BLaER1 treated with 17β-estradiol and CSF1 and Interleukin-3, amounts not matched to agents 10 nM and 100 nM (cell line): ENCODE measurements around the gene GRAMD1B.

Source experiments
- H3K27ac ChIP-seq, 11 experiments: shearing (Covaris generic); formaldehyde crosslinking; 2 replicates each; pipeline ENCODE4 v1.8.1; 2022
- H3K27me3 ChIP-seq, 11 experiments: shearing (Covaris generic); formaldehyde crosslinking; 2 replicates each; pipeline ENCODE4 v1.8.1; 2022
- H3K36me3 ChIP-seq, 11 experiments: shearing (Covaris generic); formaldehyde crosslinking; 2 replicates each; pipeline ENCODE4 v1.8.1; 2022
- H3K4me1 ChIP-seq, 10 experiments: shearing (Covaris generic); formaldehyde crosslinking; 2 replicates each; pipeline ENCODE4 v1.8.1; 2022
- H3K4me2 ChIP-seq, 11 experiments: shearing (Covaris generic); formaldehyde crosslinking; 2 replicates each; pipeline ENCODE4 v1.8.1; 2022
- H3K4me3 ChIP-seq, 10 experiments: shearing (Covaris generic); formaldehyde crosslinking; 2 replicates each; pipeline ENCODE4 v1.8.1; 2022
- H3K9ac ChIP-seq, 11 experiments: shearing (Covaris generic); formaldehyde crosslinking; 2 replicates each; pipeline ENCODE4 v1.8.1; 2022
- H3K9me3 ChIP-seq, 11 experiments: shearing (Covaris generic); formaldehyde crosslinking; replicated peaks in 1 of 11; 2 replicates each; pipeline ENCODE4 v1.8.1; 2022
- H4K20me1 ChIP-seq, 11 experiments: shearing (Covaris generic); formaldehyde crosslinking; 2 replicates each; pipeline ENCODE4 v1.8.1; 2022
- Cebpa-rat ChIP-seq, 11 experiments: shearing (Covaris generic); IDR thresholded peaks; 2 replicates each; pipeline ENCODE4 v1.8.1; 2022

Gene GRAMD1B

GRCh38 chr11:123594188-123594901 lies 164.3 kb downstream of the GRAMD1B start:
- H4K20me1 ChIP-seq, result peaks cover 0 to 4% (median 0%) of the 10 kb centered on the region in 11 experiments; a peak in 1 of 22 replicates
- H3K27me3 ChIP-seq, result no peaks in the 10 kb centered on the region
- H3K27ac ChIP-seq, result no peak overlapping the region
- no peaks in the 10 kb centered on the region for H3K9me3 ChIP-seq
- peaks cover 0 to 71% (median 39%) of the 10 kb centered on the region in 11 experiments; a peak in 13 of 22 replicates for H3K36me3 ChIP-seq
- H3K4me1 ChIP-seq, result peaks cover 5 to 21% (median 11%) of the 10 kb centered on the region in 10 experiments; a peak in 19 of 20 replicates
- no peak overlapping the region for H3K9ac ChIP-seq
- H3K4me2 ChIP-seq, result no peak overlapping the region
- TF ChIP-seq Cebpa-rat (IDR thresholded peaks at IDR 0.05), result no peak
- no peak overlapping the region for H3K4me3 ChIP-seq

- no peak overlapping the region for H3K9ac ChIP-seq
- no peaks in the 10 kb centered on the region for H3K27me3 ChIP-seq
- H3K9me3 ChIP-seq, result no peaks in the 10 kb centered on the region
- peaks cover 0 to 73% (median 40%) of the 10 kb centered on the region in 11 experiments; a peak in 13 of 22 replicates for H3K36me3 ChIP-seq
- no peak for TF ChIP-seq Cebpa-rat (IDR thresholded peaks at IDR 0.05)
- H3K27ac ChIP-seq, result no peak overlapping the region
- H3K4me3 ChIP-seq, result no peak overlapping the region
- H3K4me1 ChIP-seq, result peaks cover 5 to 15% (median 9%) of the 10 kb centered on the region in 10 experiments; a peak in 19 of 20 replicates
- no peak overlapping the region for H3K4me2 ChIP-seq
- H4K20me1 ChIP-seq, result peaks cover 0 to 4% (median 0%) of the 10 kb centered on the region in 11 experiments; a peak in 1 of 22 replicates
Measured at GRCh38 chr11:123594921-123595320, 164.9 kb downstream of the GRAMD1B start.

GRCh38 chr11:123597859-123598258 lies 167.8 kb downstream of the GRAMD1B start:
- no peaks in the 10 kb centered on the region for H4K20me1 ChIP-seq
- no peaks in the 10 kb centered on the region; a peak in 1 of 20 replicates for H3K4me1 ChIP-seq
- no peak overlapping the region for H3K4me3 ChIP-seq
- no peak overlapping the region for H3K27ac ChIP-seq
- H3K36me3 ChIP-seq, result peaks cover 3 to 83% (median 67%) of the 10 kb centered on the region in 11 experiments; a peak in 16 of 22 replicates
- no peak overlapping the region for H3K4me2 ChIP-seq
- H3K27me3 ChIP-seq, result no peaks in the 10 kb centered on the region
- no peak overlapping the region for H3K9ac ChIP-seq
- TF ChIP-seq Cebpa-rat (IDR thresholded peaks at IDR 0.05), result no peak
- no peaks in the 10 kb centered on the region for H3K9me3 ChIP-seq

GRCh38 chr11:123601136-123601535 lies 171.1 kb downstream of the GRAMD1B start:
- peaks cover 11 to 92% (median 72%) of the 10 kb centered on the region in 11 experiments; a peak in 18 of 22 replicates for H3K36me3 ChIP-seq
- no peak overlapping the region for H3K4me3 ChIP-seq
- H4K20me1 ChIP-seq, result no peaks in the 10 kb centered on the region
- no peak overlapping the region for H3K9ac ChIP-seq
- H3K4me1 ChIP-seq, result peaks cover 0 to 9% (median 0%) of the 10 kb centered on the region in 10 experiments; a peak in 2 of 20 replicates
- H3K4me2 ChIP-seq, result no peak overlapping the region
- TF ChIP-seq Cebpa-rat (IDR thresholded peaks at IDR 0.05), result no peak
- H3K27me3 ChIP-seq, result no peaks in the 10 kb centered on the region
- H3K27ac ChIP-seq, result no peak overlapping the region
- H3K9me3 ChIP-seq, result no peaks in the 10 kb centered on the region

- Histone ChIP-seq H3K9me3 (no peaks in the 10 kb centered on the region), H3K9ac (no peak overlapping the region), H3K4me3 (no peak overlapping the region), H3K27me3 (no peaks in the 10 kb centered on the region), H4K20me1 (no peaks in the 10 kb centered on the region), H3K36me3 (peaks cover 11 to 93% (median 74%) of the 10 kb centered on the region in 11 experiments; a peak in 19 of 22 replicates), H3K4me2 (no peak overlapping the region), H3K27ac (no peak overlapping the region), H3K4me1 (peaks cover 0 to 9% (median 0%) of the 10 kb centered on the region in 10 experiments; a peak in 2 of 20 replicates)
- TF ChIP-seq Cebpa-rat (IDR thresholded peaks at IDR 0.05), result no peak
Measured at GRCh38 chr11:123601743-123602142, 171.7 kb downstream of the GRAMD1B start.

- Histone ChIP-seq H3K9ac (no peak overlapping the region), H3K4me3 (no peak overlapping the region), H4K20me1 (no peaks in the 10 kb centered on the region), H3K9me3 (no peaks in the 10 kb centered on the region), H3K27me3 (no peaks in the 10 kb centered on the region), H3K36me3 (peaks cover 11 to 94% (median 83%) of the 10 kb centered on the region in 11 experiments; a peak in 21 of 22 replicates), H3K4me1 (peaks cover 0 to 9% (median 0%) of the 10 kb centered on the region in 10 experiments; a peak in 2 of 20 replicates), H3K27ac (no peak overlapping the region), H3K4me2 (no peak overlapping the region)
- no peak for TF ChIP-seq Cebpa-rat (IDR thresholded peaks at IDR 0.05)
Measured at GRCh38 chr11:123603666-123604065, 173.6 kb downstream of the GRAMD1B start.

GRCh38 chr11:123607781-123608180 lies 177.7 kb downstream of the GRAMD1B start:
- Histone ChIP-seq H3K4me3 (no peak overlapping the region), H4K20me1 (no peaks in the 10 kb centered on the region), H3K27me3 (no peaks in the 10 kb centered on the region), H3K27ac (no peak overlapping the region), H3K4me2 (no peak overlapping the region), H3K9ac (no peak overlapping the region), H3K36me3 (peaks cover 14 to 94% (median 90%) of the 10 kb centered on the region in 11 experiments), H3K9me3 (no peaks in the 10 kb centered on the region), H3K4me1 (peaks cover 0 to 9% (median 0%) of the 10 kb centered on the region in 10 experiments; a peak in 2 of 20 replicates)
- no peak for TF ChIP-seq Cebpa-rat (IDR thresholded peaks at IDR 0.05)

- Histone ChIP-seq H3K4me1 (peaks cover 0 to 9% (median 0%) of the 10 kb centered on the region in 10 experiments; a peak in 2 of 20 replicates), H3K36me3 (peaks cover 14 to 95% (median 90%) of the 10 kb centered on the region in 11 experiments), H3K27me3 (no peaks in the 10 kb centered on the region), H3K4me3 (no peak overlapping the region), H3K4me2 (no peak overlapping the region), H3K9me3 (no peaks in the 10 kb centered on the region), H3K9ac (no peak overlapping the region), H4K20me1 (no peaks in the 10 kb centered on the region), H3K27ac (no peak overlapping the region)
- no peak for TF ChIP-seq Cebpa-rat (IDR thresholded peaks at IDR 0.05)
Measured at GRCh38 chr11:123608371-123608770, 178.3 kb downstream of the GRAMD1B start.

- H3K27me3 ChIP-seq, result no peaks in the 10 kb centered on the region
- H3K4me2 ChIP-seq, result no peak overlapping the region
- peaks cover 0 to 3% (median 0%) of the 10 kb centered on the region in 10 experiments; a peak in 2 of 20 replicates for H3K4me1 ChIP-seq
- no peaks in the 10 kb centered on the region for H3K9me3 ChIP-seq
- H3K36me3 ChIP-seq, result peaks cover 19 to 96% (median 90%) of the 10 kb centered on the region in 11 experiments
- no peak for TF ChIP-seq Cebpa-rat (IDR thresholded peaks at IDR 0.05)
- no peak overlapping the region for H3K9ac ChIP-seq
- H3K27ac ChIP-seq, result no peak overlapping the region
- H3K4me3 ChIP-seq, result no peak overlapping the region
- no peaks in the 10 kb centered on the region for H4K20me1 ChIP-seq
Measured at GRCh38 chr11:123608945-123609344, 178.9 kb downstream of the GRAMD1B start.
